ENCODE measurements around the gene CTBP2. TPM values are rescaled to one million over a fixed set of nuclear protein-coding genes. Genes with fewer than 3 reads are reported as not detected.
"Not testable (repeated sequence)": the region's sequence is repeated elsewhere in the genome, so short reads cannot be mapped to it uniquely, and the experiment has no call there.

CTBP2 gene
- total RNA-seq, 1 experiment from 2014 or later: 233 TPM

- Histone ChIP-seq H3K4me3 (ENCODE audit: insufficient read depth, low read depth, low read length) (no peak overlapping the region), H3K36me3 (replicated peaks; ENCODE audit: control insufficient read depth, insufficient read depth, low read length) (peaks cover 13% of the 10 kb centered on the region), H3K27me3 (ENCODE audit: control insufficient read depth, insufficient read depth, low read length) (no peaks in the 10 kb centered on the region)
- DNase-seq: no peak
Measured at GRCh38 chr10:125082881-125083575, 77.3 kb downstream of the CTBP2 start.

- not testable (repeated sequence) for H3K27me3 ChIP-seq (ENCODE audit: control insufficient read depth, insufficient read depth, low read length); H3K36me3 ChIP-seq (replicated peaks; ENCODE audit: control insufficient read depth, insufficient read depth, low read length); DNase-seq; H3K4me3 ChIP-seq (ENCODE audit: insufficient read depth, low read depth, low read length)
Measured at GRCh38 chr10:125082471-125082870, 77.9 kb downstream of the CTBP2 start.

GRCh38 chr10:125081931-125082330 is 78.4 kb downstream of the CTBP2 start:
- no peaks in the 10 kb centered on the region for H3K27me3 ChIP-seq (ENCODE audit: control insufficient read depth, insufficient read depth, low read length)
- no peak overlapping the region for H3K4me3 ChIP-seq (ENCODE audit: insufficient read depth, low read depth, low read length)
- peaks cover 10% of the 10 kb centered on the region for H3K36me3 ChIP-seq (replicated peaks; ENCODE audit: control insufficient read depth, insufficient read depth, low read length)
- no peak for DNase-seq

- DNase-seq: no peak
- H3K4me3 ChIP-seq (ENCODE audit: insufficient read depth, low read depth, low read length): no peak overlapping the region
- H3K36me3 ChIP-seq (replicated peaks; ENCODE audit: control insufficient read depth, insufficient read depth, low read length): peaks cover 10% of the 10 kb centered on the region
- no peaks in the 10 kb centered on the region for H3K27me3 ChIP-seq (ENCODE audit: control insufficient read depth, insufficient read depth, low read length)
Measured at GRCh38 chr10:125080984-125081383, 79.4 kb downstream of the CTBP2 start.

- Histone ChIP-seq H3K36me3 (replicated peaks; ENCODE audit: control insufficient read depth, insufficient read depth, low read length) (peaks cover 10% of the 10 kb centered on the region), H3K4me3 (ENCODE audit: insufficient read depth, low read depth, low read length) (no peak overlapping the region), H3K27me3 (ENCODE audit: control insufficient read depth, insufficient read depth, low read length) (no peaks in the 10 kb centered on the region)
- DNase-seq: no peak
Measured at GRCh38 chr10:125080296-125080695, 80.1 kb downstream of the CTBP2 start.

- H3K27me3 ChIP-seq (ENCODE audit: control insufficient read depth, insufficient read depth, low read length): no peaks in the 10 kb centered on the region
- H3K36me3 ChIP-seq (replicated peaks; ENCODE audit: control insufficient read depth, insufficient read depth, low read length): peaks cover 11% of the 10 kb centered on the region
- DNase-seq: no peak
- H3K4me3 ChIP-seq (ENCODE audit: insufficient read depth, low read depth, low read length): no peak overlapping the region
Measured at GRCh38 chr10:125079091-125079600, 81.2 kb downstream of the CTBP2 start.

- Histone ChIP-seq H3K4me3 (ENCODE audit: insufficient read depth, low read depth, low read length) (no peak overlapping the region), H3K36me3 (replicated peaks; ENCODE audit: control insufficient read depth, insufficient read depth, low read length) (peaks cover 16% of the 10 kb centered on the region), H3K27me3 (ENCODE audit: control insufficient read depth, insufficient read depth, low read length) (no peaks in the 10 kb centered on the region)
- no peak for DNase-seq
Measured at GRCh38 chr10:125076891-125077541, 83.3 kb downstream of the CTBP2 start.

- Histone ChIP-seq H3K36me3 (replicated peaks; ENCODE audit: control insufficient read depth, insufficient read depth, low read length) (peaks cover 16% of the 10 kb centered on the region), H3K4me3 (ENCODE audit: insufficient read depth, low read depth, low read length) (no peak overlapping the region), H3K27me3 (ENCODE audit: control insufficient read depth, insufficient read depth, low read length) (no peaks in the 10 kb centered on the region)
- no peak for DNase-seq
Measured at GRCh38 chr10:125076121-125076825, 84.1 kb downstream of the CTBP2 start.

- no peak for DNase-seq
- no peak overlapping the region for H3K4me3 ChIP-seq (ENCODE audit: insufficient read depth, low read depth, low read length)
- H3K27me3 ChIP-seq (ENCODE audit: control insufficient read depth, insufficient read depth, low read length): no peaks in the 10 kb centered on the region
- H3K36me3 ChIP-seq (replicated peaks; ENCODE audit: control insufficient read depth, insufficient read depth, low read length): peaks cover 15% of the 10 kb centered on the region
Measured at GRCh38 chr10:125073996-125074395, 86.4 kb downstream of the CTBP2 start.

GRCh38 chr10:125072794-125073193 is 87.6 kb downstream of the CTBP2 start:
- Histone ChIP-seq H3K27me3 (ENCODE audit: control insufficient read depth, insufficient read depth, low read length) (no peaks in the 10 kb centered on the region), H3K4me3 (ENCODE audit: insufficient read depth, low read depth, low read length) (no peak overlapping the region), H3K36me3 (replicated peaks; ENCODE audit: control insufficient read depth, insufficient read depth, low read length) (peaks cover 15% of the 10 kb centered on the region)
- no peak for DNase-seq

- H3K36me3 ChIP-seq (replicated peaks; ENCODE audit: control insufficient read depth, insufficient read depth, low read length): peaks cover 18% of the 10 kb centered on the region
- DNase-seq: no peak
- H3K4me3 ChIP-seq (ENCODE audit: insufficient read depth, low read depth, low read length): no peak overlapping the region
- H3K27me3 ChIP-seq (ENCODE audit: control insufficient read depth, insufficient read depth, low read length): no peaks in the 10 kb centered on the region
Measured at GRCh38 chr10:125071008-125071407, 89.4 kb downstream of the CTBP2 start.

- H3K4me3 ChIP-seq (ENCODE audit: insufficient read depth, low read depth, low read length): no peak overlapping the region
Measured at GRCh38 chr10:125068406-125068805, 92.0 kb downstream of the CTBP2 start.

GRCh38 chr10:125067764-125068163 is 92.6 kb downstream of the CTBP2 start:
- H3K27me3 ChIP-seq (ENCODE audit: control insufficient read depth, insufficient read depth, low read length): no peaks in the 10 kb centered on the region
- no peak for DNase-seq
- H3K36me3 ChIP-seq (replicated peaks; ENCODE audit: control insufficient read depth, insufficient read depth, low read length): peaks cover 13% of the 10 kb centered on the region
- no peak overlapping the region for H3K4me3 ChIP-seq (ENCODE audit: insufficient read depth, low read depth, low read length)

More at GRCh38 chr10:125068406-125068805, 92.0 kb downstream of the CTBP2 start:
- no peaks in the 10 kb centered on the region for H3K27me3 ChIP-seq (ENCODE audit: control insufficient read depth, insufficient read depth, low read length)
- DNase-seq: no peak
- H3K36me3 ChIP-seq (replicated peaks; ENCODE audit: control insufficient read depth, insufficient read depth, low read length): peaks cover 16% of the 10 kb centered on the region

- DNase-seq: no peak
- Histone ChIP-seq H3K36me3 (replicated peaks; ENCODE audit: control insufficient read depth, insufficient read depth, low read length) (peaks cover 10% of the 10 kb centered on the region), H3K4me3 (ENCODE audit: insufficient read depth, low read depth, low read length) (no peak overlapping the region), H3K27me3 (ENCODE audit: control insufficient read depth, insufficient read depth, low read length) (no peaks in the 10 kb centered on the region)
Measured at GRCh38 chr10:125066764-125067450, 93.5 kb downstream of the CTBP2 start.
